ENCODE data around the gene DHX34.
A peak's percentile ranks its signal among the peaks of the same experiment; 100 is the strongest.
"Not testable (repeated sequence)": the region's sequence is repeated elsewhere in the genome, so short reads cannot be mapped to it uniquely, and the experiment has no call there.

The DHX34 gene

DNA sequence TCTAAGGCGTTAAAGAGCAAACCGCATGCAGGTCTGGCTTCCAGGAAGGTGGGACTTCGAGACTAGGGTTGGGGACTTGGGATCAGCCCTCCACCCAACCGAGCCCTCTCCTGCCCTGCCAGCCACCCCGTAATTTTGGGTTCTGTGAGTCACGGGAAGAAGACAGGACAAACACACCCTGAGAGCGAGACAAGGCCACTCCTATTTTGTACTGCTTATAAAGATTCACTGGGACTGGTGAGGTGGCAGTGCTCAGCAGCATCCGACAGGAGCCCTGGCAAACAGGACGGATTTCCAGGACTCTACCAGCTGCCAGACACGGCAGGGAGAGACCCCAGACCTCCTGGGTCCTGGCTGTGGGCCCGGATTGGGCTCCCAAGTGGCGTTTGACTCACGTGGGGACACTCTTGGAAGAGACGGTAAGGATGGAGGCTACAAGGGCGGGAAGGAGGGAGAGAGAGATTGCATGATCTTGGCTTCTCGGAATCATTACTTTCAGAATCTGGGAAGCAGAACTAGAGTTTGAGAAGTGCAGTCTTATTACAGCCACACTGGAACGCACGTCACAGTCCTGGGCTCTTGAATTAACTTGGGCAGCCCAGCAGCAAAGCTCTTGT is 17.1 kb upstream of the DHX34 start, which contains the start of gene C5AR2:
TSS of gene C5AR2 (plus strand) at position 245 of the 617 bp plus-strand sequence. CDS start 8,625 bp downstream, outside the sequence.
- Histone ChIP-seq H3K4me2 (ENCODE audit: low read length) (no peak within 1 kb of the TSS), H3K27me3 (ENCODE audit: control insufficient read depth, low read length) (peaks cover 2% of the 10 kb centered on the region; the same call in 1 of the 2 replicates), H3K27ac (ENCODE audit: low read depth, low read length) (no peak within 1 kb of the TSS), H3K4me3 (ENCODE audit: low read length) (no peak within 1 kb of the TSS), H3K9me2 (replicated peaks; ENCODE audit: control insufficient read depth, low read length) (no peaks in the 10 kb centered on the region), H3K4me1 (ENCODE audit: control insufficient read depth, low read length) (peaks cover 18% of the 10 kb centered on the region), H3F3A (ENCODE audit: control insufficient read depth, insufficient read depth) (no peaks in the 10 kb centered on the region), H3K9me3 (ENCODE audit: control insufficient read depth, insufficient read depth, low read length) (no peaks in the 10 kb centered on the region), H3K36me3 (ENCODE audit: control insufficient read depth, low read length) (no peaks in the 10 kb centered on the region), H4K20me1 (ENCODE audit: control insufficient read depth, insufficient read depth, low read depth, low read length) (no peaks in the 10 kb centered on the region), H3K79me2 (ENCODE audit: control insufficient read depth, low read length) (no peaks in the 10 kb centered on the region)
- TF ChIP-seq EZH2phosphoT487 (IDR thresholded peaks at IDR 0.05; ENCODE audit: borderline replicate concordance, low read length), result no peak
- TF ChIP-seq, protein P1, sequence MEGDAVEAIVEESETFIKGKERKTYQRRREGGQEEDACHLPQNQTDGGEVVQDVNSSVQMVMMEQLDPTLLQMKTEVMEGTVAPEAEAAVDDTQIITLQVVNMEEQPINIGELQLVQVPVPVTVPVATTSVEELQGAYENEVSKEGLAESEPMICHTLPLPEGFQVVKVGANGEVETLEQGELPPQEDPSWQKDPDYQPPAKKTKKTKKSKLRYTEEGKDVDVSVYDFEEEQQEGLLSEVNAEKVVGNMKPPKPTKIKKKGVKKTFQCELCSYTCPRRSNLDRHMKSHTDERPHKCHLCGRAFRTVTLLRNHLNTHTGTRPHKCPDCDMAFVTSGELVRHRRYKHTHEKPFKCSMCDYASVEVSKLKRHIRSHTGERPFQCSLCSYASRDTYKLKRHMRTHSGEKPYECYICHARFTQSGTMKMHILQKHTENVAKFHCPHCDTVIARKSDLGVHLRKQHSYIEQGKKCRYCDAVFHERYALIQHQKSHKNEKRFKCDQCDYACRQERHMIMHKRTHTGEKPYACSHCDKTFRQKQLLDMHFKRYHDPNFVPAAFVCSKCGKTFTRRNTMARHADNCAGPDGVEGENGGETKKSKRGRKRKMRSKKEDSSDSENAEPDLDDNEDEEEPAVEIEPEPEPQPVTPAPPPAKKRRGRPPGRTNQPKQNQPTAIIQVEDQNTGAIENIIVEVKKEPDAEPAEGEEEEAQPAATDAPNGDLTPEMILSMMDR (IDR thresholded peaks at IDR 0.05; ENCODE audit: low read depth, low read length, poor library complexity, severe bottlenecking), result no peak

DNA sequence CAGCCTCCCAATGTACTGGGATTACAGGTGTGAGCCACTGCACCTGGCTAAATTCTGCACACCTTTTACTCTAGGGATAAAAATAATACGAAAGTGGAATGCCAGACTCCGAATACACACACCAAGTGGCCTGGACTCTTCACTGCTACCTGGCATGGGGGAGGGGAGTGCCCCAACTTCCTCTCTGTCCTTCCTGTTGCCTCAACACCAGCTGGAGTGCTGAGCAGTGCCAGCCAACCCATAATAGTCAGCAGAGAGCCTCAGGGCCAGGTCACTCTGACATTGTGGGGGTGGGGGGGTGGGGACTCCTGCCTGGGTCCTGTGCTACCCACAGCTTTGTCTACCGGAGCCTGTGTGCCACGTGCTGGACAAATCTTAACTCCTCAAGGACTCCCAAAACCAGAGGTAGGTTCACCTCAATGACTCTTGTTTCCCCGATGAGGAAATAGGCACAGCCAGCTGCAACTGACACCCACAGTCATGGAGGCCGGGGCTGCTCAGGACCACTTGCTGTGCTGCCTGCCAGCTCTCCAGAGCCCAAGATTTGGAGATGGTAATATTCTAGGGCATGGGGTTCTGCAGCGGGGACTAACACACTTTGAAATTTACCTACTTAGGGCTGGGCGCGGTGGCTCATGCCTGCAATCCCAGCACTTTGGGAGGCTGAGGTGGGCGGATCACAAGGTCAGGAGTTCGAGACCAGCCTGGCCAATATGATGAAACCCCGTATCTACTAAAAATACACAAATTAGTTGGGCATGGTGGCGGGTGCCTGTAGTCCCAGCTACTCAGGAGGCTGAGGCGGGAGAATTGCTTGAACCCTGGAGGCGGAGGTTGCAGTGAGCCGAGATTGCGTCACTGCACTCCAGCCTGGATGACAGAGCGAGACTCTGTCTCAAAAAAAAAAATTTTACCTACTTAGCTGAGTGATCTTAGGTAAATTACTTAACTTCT is 12.1 kb upstream of the DHX34 start:
- peak overlapping the region; percentile 40 for H3K4me2 ChIP-seq (ENCODE audit: low read length)
- not testable (repeated sequence) for H3F3A ChIP-seq (ENCODE audit: control insufficient read depth, insufficient read depth); H3K27me3 ChIP-seq (ENCODE audit: control insufficient read depth, low read length); H3K4me3 ChIP-seq (ENCODE audit: low read length); H3K9me2 ChIP-seq (replicated peaks; ENCODE audit: control insufficient read depth, low read length); H3K27ac ChIP-seq (ENCODE audit: low read depth, low read length); H3K36me3 ChIP-seq (ENCODE audit: control insufficient read depth, low read length); H3K79me2 ChIP-seq (ENCODE audit: control insufficient read depth, low read length); H3K9me3 ChIP-seq (ENCODE audit: control insufficient read depth, insufficient read depth, low read length); H4K20me1 ChIP-seq (ENCODE audit: control insufficient read depth, insufficient read depth, low read depth, low read length)
- H3K4me1 ChIP-seq (ENCODE audit: control insufficient read depth, low read length), result peaks cover 12% of the 10 kb centered on the region

DNA sequence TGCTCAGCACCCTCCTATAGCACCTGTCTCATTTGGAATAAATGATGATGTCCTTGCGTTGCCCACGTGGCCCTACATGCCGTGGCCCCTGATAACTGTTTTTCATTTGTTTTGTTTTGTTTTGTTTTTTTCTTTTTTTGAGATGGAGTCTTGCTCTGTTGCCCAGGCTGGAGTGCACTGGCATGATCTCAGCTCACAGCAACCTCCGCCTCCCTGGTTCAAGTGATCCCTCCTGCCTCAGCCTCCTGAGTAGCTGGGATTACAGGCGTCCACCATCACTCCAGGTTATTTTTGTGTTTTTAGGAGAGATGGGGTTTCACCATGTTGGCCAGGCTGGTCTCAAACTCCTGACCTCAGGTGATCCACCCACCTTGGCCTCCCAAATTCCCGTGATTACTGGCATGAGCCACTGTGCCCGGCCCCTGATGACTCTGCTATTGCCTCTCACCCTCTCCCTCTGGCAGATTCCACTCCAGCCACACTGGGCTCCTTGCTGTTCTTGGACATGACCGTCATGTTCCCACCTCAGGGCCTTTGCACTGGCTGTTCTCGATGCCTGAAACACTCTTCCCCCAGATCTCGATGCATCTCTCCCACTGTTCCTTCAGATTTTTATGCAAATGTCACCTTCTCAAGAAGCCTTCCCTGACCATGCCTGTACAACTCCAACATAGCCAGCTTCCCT is 9.8 kb upstream of the DHX34 start:
- H3K27ac ChIP-seq (ENCODE audit: low read depth, low read length), result no peak overlapping the region
- no peaks in the 10 kb centered on the region for H3K36me3 ChIP-seq (ENCODE audit: control insufficient read depth, low read length)
- H4K20me1 ChIP-seq (ENCODE audit: control insufficient read depth, insufficient read depth, low read depth, low read length), result no peaks in the 10 kb centered on the region
- no peak overlapping the region for H3K4me3 ChIP-seq (ENCODE audit: low read length)
- H3K4me1 ChIP-seq (ENCODE audit: control insufficient read depth, low read length), result peaks cover 12% of the 10 kb centered on the region
- no peak for TF ChIP-seq EZH2phosphoT487 (IDR thresholded peaks at IDR 0.05; ENCODE audit: borderline replicate concordance, low read length)
- TF ChIP-seq, protein P1 (IDR thresholded peaks at IDR 0.05; ENCODE audit: low read depth, low read length, poor library complexity, severe bottlenecking), result no peak
- H3K9me2 ChIP-seq (replicated peaks; ENCODE audit: control insufficient read depth, low read length), result no peaks in the 10 kb centered on the region
- no peaks in the 10 kb centered on the region for H3K9me3 ChIP-seq (ENCODE audit: control insufficient read depth, insufficient read depth, low read length)
- 0 out of 2 replicates have a peak, but pooled peaks cover 3% of the 10 kb centered on the region for H3F3A ChIP-seq (ENCODE audit: control insufficient read depth, insufficient read depth)
- H3K79me2 ChIP-seq (ENCODE audit: control insufficient read depth, low read length), result no peaks in the 10 kb centered on the region
- no peaks in the 10 kb centered on the region for H3K27me3 ChIP-seq (ENCODE audit: control insufficient read depth, low read length)
- no peak overlapping the region for H3K4me2 ChIP-seq (ENCODE audit: low read length)
